Measurements from ENCODE around the gene CRYBG1. TPM values are rescaled to one million over a fixed set of nuclear protein-coding genes. Genes with fewer than 3 reads are reported as not detected.

Gene CRYBG1
- total RNA-seq, 1 experiment from 2014 or later = 10.7 TPM

GRCh38 chr6:106461084-106461483, 100.6 kb downstream of the CRYBG1 start:
- Histone ChIP-seq H2AFZ (ENCODE audit: low read depth, low read length, poor library complexity, severe bottlenecking) (no peak overlapping the region), H3K9me2 (ENCODE audit: insufficient read depth) (no peaks in the 10 kb centered on the region), H3K4me2 (ENCODE audit: low read length) (no peak overlapping the region), H4K20me1 (ENCODE audit: insufficient read depth) (no peaks in the 10 kb centered on the region), H3K4me3 (replicated peaks in 1 of 2; ENCODE audit: low read depth in 1 of 2, low read length in 2 of 2) (no peak overlapping the region), H3K9ac (ENCODE audit: low read length) (no peak overlapping the region), H3K79me2 (ENCODE audit: insufficient read depth, low read length) (no peaks in the 10 kb centered on the region), H3K9me3 (ENCODE audit: control insufficient read depth in 1 of 2, insufficient read depth in 1 of 2, low read depth in 1 of 2, low read length in 2 of 2) (no peaks in the 10 kb centered on the region), H3K4me1 (ENCODE audit: control insufficient read depth in 1 of 2, insufficient read depth in 2 of 2, low read length in 2 of 2) (no peaks in the 10 kb centered on the region), H3K27me3 (ENCODE audit: insufficient read depth, low read length) (no peaks in the 10 kb centered on the region), H3K36me3 (ENCODE audit: control insufficient read depth in 1 of 2, insufficient read depth in 2 of 2, low read length in 2 of 2) (no peaks in the 10 kb centered on the region), H3K27ac (ENCODE audit: low read depth, low read length) (no peak overlapping the region)
- no TSS peak for BruUV-seq (replicated peaks)
- TF ChIP-seq FOSL1 (IDR thresholded peaks at IDR 0.05; ENCODE audit: low read depth) (no peak), RAD21 (IDR thresholded peaks at IDR 0.05; ENCODE audit: low read depth) (no peak), JUND (IDR thresholded peaks at IDR 0.05) (no peak), ZFX (IDR thresholded peaks at IDR 0.05) (no peak), EZH2phosphoT487 (IDR thresholded peaks at IDR 0.05; ENCODE audit: borderline replicate concordance) (no peak), CTCF (IDR thresholded peaks at IDR 0.05 in 2 of 3, conservative IDR thresholded peaks at IDR 0.05 in 1 of 3; ENCODE audit: borderline replicate concordance in 1 of 3, insufficient read depth in 1 of 3, low read depth in 2 of 3, low read length in 2 of 3) (no peak), SP1 (IDR thresholded peaks at IDR 0.05; ENCODE audit: low read depth) (no peak), ZNF274 (IDR thresholded peaks at IDR 0.05; ENCODE audit: low read depth, low read length) (no peak), EZH2 (IDR thresholded peaks at IDR 0.05) (no peak), CEBPB (IDR thresholded peaks at IDR 0.05; ENCODE audit: low read depth) (no peak), ELF1 (IDR thresholded peaks at IDR 0.05; ENCODE audit: borderline replicate concordance, low read depth) (no peak), TCF7L2 (IDR thresholded peaks at IDR 0.05; ENCODE audit: borderline replicate concordance, extremely low read depth, insufficient read depth, insufficient read length) (no peak)
- TF ChIP-seq, protein P1, sequence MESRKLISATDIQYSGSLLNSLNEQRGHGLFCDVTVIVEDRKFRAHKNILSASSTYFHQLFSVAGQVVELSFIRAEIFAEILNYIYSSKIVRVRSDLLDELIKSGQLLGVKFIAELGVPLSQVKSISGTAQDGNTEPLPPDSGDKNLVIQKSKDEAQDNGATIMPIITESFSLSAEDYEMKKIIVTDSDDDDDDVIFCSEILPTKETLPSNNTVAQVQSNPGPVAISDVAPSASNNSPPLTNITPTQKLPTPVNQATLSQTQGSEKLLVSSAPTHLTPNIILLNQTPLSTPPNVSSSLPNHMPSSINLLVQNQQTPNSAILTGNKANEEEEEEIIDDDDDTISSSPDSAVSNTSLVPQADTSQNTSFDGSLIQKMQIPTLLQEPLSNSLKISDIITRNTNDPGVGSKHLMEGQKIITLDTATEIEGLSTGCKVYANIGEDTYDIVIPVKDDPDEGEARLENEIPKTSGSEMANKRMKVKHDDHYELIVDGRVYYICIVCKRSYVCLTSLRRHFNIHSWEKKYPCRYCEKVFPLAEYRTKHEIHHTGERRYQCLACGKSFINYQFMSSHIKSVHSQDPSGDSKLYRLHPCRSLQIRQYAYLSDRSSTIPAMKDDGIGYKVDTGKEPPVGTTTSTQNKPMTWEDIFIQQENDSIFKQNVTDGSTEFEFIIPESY (IDR thresholded peaks at IDR 0.05; ENCODE audit: extremely low read depth, insufficient replicate concordance, low read length) = no peak
- RAD21 ChIA-PET (ENCODE audit: low non-redundant PET in 1 of 2, low total read pairs in 2 of 2, uncharacterized antibody in 2 of 2, unreplicated experiment in 2 of 2) = no interaction called here
- DNase-seq (ENCODE audit: low read depth, low spot score) (no peak), ATAC-seq (no peak)
- intact Hi-C loops (cut with micrococcal nuclease) = no loop called here
- POLR2A ChIA-PET = no interaction called here
- CTCF ChIA-PET = interaction anchor here (1.6 kb wide), 1 partner anchor 105 kb away, joined by 3 read pairs; no protein-coding TSS in a partner anchor

Measured in HCT116 (cell line).